Nephron progenitor cell (in vitro differentiated cells): ENCODE measurements around the gene MED9.

Source experiments
- DNase-seq: peaks from one replicate; pipeline ENCODE4 v3.0.0; 2021
- H3K27ac Mint-ChIP-seq: 2 replicates; pipeline ENCODE4 v1.8.0; 2021; ENCODE audit warnings: mild to moderate bottlenecking, moderate library complexity, mixed read lengths
- H3K27me3 Mint-ChIP-seq: 2 replicates; pipeline ENCODE4 v1.8.0; 2021; ENCODE audit warnings: mild to moderate bottlenecking, low read depth, mixed read lengths; ENCODE audit not compliant: poor library complexity
- H3K36me3 Mint-ChIP-seq: 2 replicates; pipeline ENCODE4 v1.8.0; 2021; ENCODE audit warnings: low read depth, mixed read lengths
- H3K4me1 Mint-ChIP-seq: 2 replicates; pipeline ENCODE4 v1.8.0; 2021; ENCODE audit warnings: mixed read lengths
- H3K4me3 Mint-ChIP-seq: 2 replicates; pipeline ENCODE4 v1.8.0; 2021; ENCODE audit warnings: mild to moderate bottlenecking, moderate library complexity, mixed read lengths
- H3K9me3 Mint-ChIP-seq: 2 replicates; pipeline ENCODE4 v1.8.0; 2021; ENCODE audit warnings: mild to moderate bottlenecking, moderate library complexity, mixed read lengths
- TF ChIP-seq, protein P1 (sequence below): fragments of 200-600 bp; sonication (generic); IDR thresholded peaks from 2 replicates; pipeline ENCODE4 v1.5.0; 2021; ENCODE audit warnings: antibody characterized with exemption

MED9 gene

DNA sequence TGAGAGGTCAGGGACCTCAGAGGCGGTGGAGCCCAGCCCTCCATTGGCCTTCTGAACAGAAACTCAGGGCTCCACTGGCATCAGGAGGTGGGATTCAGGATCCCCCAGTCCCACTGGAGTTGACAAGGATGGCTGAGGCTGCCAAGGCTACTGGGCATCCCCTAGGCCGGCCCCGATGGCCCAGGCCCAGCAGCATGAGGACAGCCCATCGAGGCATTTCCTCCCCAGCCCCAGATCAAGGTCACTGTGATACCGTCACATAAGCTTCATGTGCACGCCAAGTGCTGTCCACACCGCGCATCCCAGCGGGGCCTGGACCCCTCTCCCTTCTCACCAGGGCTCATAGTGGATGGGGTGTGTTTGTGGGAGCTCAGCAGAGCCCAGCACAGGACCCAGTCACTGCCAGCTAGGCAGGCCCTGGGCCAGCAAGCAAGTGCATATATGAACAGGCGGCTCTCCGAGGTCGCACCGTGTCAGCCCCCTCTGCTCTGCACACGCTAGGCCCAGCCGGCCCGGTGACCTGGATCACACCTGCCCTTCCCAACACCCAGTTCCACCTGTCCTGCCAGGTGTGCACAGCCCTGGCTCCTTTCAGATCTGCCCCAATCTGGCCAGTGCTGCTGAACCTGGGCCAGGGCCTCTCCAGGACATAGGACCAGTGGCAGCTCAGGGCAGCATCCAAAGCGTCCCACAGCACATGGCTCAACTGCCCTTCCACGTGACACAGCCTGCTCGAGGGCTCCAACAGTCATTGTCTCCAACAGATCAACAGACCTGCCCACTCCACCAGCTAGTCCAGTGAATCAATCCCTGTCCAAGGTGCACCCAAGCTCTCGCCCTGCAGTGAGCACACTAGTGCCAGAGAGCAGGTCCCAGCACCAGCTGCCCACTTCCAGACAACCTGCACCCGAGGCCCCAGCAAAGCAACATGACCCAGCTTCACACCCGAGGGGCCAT is 52.2 kb downstream of the MED9 start:
- Mint-ChIP-seq H3K36me3 (peaks cover 5% of the 10 kb centered on the region), H3K4me1 (peaks cover 8% of the 10 kb centered on the region), H3K9me3 (peaks cover 11% of the 10 kb centered on the region), H3K27me3 (peaks cover 3% of the 10 kb centered on the region), H3K4me3 (no peak overlapping the region), H3K27ac (no peak overlapping the region)
- DNase-seq: no peak
- TF ChIP-seq, protein P1, sequence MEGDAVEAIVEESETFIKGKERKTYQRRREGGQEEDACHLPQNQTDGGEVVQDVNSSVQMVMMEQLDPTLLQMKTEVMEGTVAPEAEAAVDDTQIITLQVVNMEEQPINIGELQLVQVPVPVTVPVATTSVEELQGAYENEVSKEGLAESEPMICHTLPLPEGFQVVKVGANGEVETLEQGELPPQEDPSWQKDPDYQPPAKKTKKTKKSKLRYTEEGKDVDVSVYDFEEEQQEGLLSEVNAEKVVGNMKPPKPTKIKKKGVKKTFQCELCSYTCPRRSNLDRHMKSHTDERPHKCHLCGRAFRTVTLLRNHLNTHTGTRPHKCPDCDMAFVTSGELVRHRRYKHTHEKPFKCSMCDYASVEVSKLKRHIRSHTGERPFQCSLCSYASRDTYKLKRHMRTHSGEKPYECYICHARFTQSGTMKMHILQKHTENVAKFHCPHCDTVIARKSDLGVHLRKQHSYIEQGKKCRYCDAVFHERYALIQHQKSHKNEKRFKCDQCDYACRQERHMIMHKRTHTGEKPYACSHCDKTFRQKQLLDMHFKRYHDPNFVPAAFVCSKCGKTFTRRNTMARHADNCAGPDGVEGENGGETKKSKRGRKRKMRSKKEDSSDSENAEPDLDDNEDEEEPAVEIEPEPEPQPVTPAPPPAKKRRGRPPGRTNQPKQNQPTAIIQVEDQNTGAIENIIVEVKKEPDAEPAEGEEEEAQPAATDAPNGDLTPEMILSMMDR: no peak

- TF ChIP-seq, protein P1: no peak
- DNase-seq: no peak
- Mint-ChIP-seq H3K27me3 (peaks cover 3% of the 10 kb centered on the region), H3K36me3 (no peaks in the 10 kb centered on the region), H3K4me1 (no peaks in the 10 kb centered on the region), H3K9me3 (peaks cover 6% of the 10 kb centered on the region), H3K27ac (no peak overlapping the region), H3K4me3 (no peak overlapping the region)
Observed at GRCh38 chr17:17531156-17531555, 54.4 kb downstream of the MED9 start.

DNA sequence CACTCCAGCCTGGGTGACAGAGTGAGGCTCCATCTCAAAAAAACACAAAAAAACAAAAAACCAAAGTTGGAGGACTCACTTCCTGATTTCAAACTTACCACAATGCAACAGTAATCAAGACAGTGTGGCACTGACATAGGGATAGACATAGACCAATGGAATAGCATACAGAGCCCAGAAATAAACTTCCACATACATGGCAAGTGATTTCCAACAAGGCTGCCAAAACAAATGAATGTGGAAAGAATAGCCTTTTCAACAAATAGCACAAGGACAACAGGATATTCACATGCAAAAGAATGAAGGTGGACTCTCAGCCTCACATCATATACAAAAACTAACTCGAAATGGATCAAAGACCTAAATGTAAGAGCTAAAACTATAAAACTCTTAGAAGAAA is 56.2 kb downstream of the MED9 start:
- Mint-ChIP-seq H3K36me3 (no peaks in the 10 kb centered on the region), H3K27me3 (peaks cover 3% of the 10 kb centered on the region), H3K27ac (no peak overlapping the region), H3K4me3 (no peak overlapping the region), H3K4me1 (peaks cover 4% of the 10 kb centered on the region), H3K9me3 (peaks cover 6% of the 10 kb centered on the region)
- TF ChIP-seq, protein P1: no peak
- no peak for DNase-seq

GRCh38 chr17:17533901-17534441 is 57.2 kb downstream of the MED9 start:
- H3K4me1 Mint-ChIP-seq: peaks cover 9% of the 10 kb centered on the region
- no peak for DNase-seq
- H3K27ac Mint-ChIP-seq: no peak overlapping the region
- peaks cover 6% of the 10 kb centered on the region for H3K9me3 Mint-ChIP-seq
- H3K36me3 Mint-ChIP-seq: no peaks in the 10 kb centered on the region
- H3K4me3 Mint-ChIP-seq: no peak overlapping the region
- TF ChIP-seq, protein P1: no peak
- peaks cover 3% of the 10 kb centered on the region for H3K27me3 Mint-ChIP-seq

- no peak overlapping the region for H3K27ac Mint-ChIP-seq
- peaks cover 6% of the 10 kb centered on the region for H3K9me3 Mint-ChIP-seq
- peaks cover 28% of the 10 kb centered on the region for H3K4me1 Mint-ChIP-seq
- DNase-seq: no peak
- H3K4me3 Mint-ChIP-seq: no peak overlapping the region
- H3K27me3 Mint-ChIP-seq: peaks cover 3% of the 10 kb centered on the region
- TF ChIP-seq, protein P1: no peak
- H3K36me3 Mint-ChIP-seq: no peaks in the 10 kb centered on the region
Observed at GRCh38 chr17:17535957-17536356, 59.2 kb downstream of the MED9 start.
